Measurements from ENCODE around the gene ZNF398. TPM values are rescaled to one million over a fixed set of nuclear protein-coding genes. Genes with fewer than 3 reads are reported as not detected.
A peak's percentile ranks its signal among the peaks of the same experiment; 100 is the strongest.

ZNF398 gene
- total RNA-seq, 2 experiments from 2014 or later = 14.0 to 15.0 TPM

DNA sequence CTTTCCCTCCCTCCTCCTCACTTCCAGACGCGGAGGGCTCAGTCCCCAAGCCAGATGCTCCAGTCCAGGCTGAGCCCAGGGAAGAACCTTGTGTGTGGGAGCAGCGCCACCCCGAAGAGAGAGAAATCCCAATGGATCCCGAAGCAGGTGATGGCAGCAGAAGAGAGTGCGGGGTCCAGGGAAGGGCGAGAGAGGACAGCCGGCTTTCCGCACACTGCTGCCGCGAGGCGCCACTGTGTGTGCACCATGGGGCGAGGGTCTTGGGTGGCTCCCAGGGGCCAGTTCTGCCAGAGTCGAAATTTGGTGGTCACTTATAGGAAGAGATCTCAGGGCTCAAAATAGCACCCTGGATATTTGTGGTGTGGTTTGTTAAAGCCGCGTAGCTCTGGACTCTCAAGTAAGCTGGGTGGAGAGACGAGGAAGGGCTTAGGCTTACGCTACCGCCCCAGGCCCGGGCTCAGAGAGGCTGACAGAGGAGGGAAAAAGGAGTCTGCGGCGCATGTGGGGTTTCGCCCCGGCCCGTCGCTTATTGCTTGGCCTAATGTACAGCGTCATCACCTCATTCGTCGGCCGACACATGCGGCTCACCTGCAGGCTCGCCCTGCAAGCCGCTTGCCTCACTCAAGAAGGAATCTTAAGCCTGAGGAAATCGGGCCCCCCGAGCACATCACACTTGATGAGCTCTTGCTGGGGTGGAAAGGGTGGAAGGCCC is 60.2 kb downstream of the ZNF398 start:
- H3K9me3 ChIP-seq (ENCODE audit: control insufficient read depth in 1 of 2, insufficient read depth in 1 of 2, low read length in 2 of 2) = no peaks in the 10 kb centered on the region
- POLR2A ChIA-PET = interaction anchor here (0.7 kb wide), 1 partner anchor 12 kb away, joined by 3 read pairs; the partner anchor contains the start of gene ZNF282
- H3K27ac ChIP-seq (ENCODE audit: low read depth in 1 of 2, low read length in 2 of 2) = no peak overlapping the region
- ATAC-seq (ENCODE audit: poor library complexity) = no peak
- H3K4me1 ChIP-seq (ENCODE audit: insufficient read depth, low read length) = peaks cover 11% of the 10 kb centered on the region
- peaks cover 88% of the 10 kb centered on the region for H3K36me3 Mint-ChIP-seq (ENCODE audit: low read depth)
- no peak for TF ChIP-seq CTCF (IDR thresholded peaks at IDR 0.05)
- H3K4me3 ChIP-seq (ENCODE audit: low read length) = no peak overlapping the region
- H3K36me3 ChIP-seq (ENCODE audit: insufficient read depth, low read length) = peaks cover 74% of the 10 kb centered on the region
- H3K9me3 Mint-ChIP-seq = no peaks in the 10 kb centered on the region
- H3K27me3 Mint-ChIP-seq = no peaks in the 10 kb centered on the region
- CTCF ChIA-PET = no interaction called here
- DNase-seq = no peak
- intact Hi-C loops (cut with DNase I, micrococcal nuclease) = no loop called here
- peaks cover 9% of the 10 kb centered on the region for H3K4me1 Mint-ChIP-seq (ENCODE audit: low read depth)
- no peak overlapping the region for H3K27ac Mint-ChIP-seq
- H3K27me3 ChIP-seq (ENCODE audit: control insufficient read depth in 1 of 2, insufficient read depth in 2 of 2, low read length in 2 of 2) = no peaks in the 10 kb centered on the region
- no peak overlapping the region for H3K4me3 Mint-ChIP-seq

GRCh38 chr7:149209518-149210269 is 62.4 kb downstream of the ZNF398 start:
- ATAC-seq (ENCODE audit: poor library complexity) (peak; percentile 90), DNase-seq (peak; percentile 48 to 75 (median 60))
- H3K4me1 Mint-ChIP-seq (ENCODE audit: low read depth) = peaks cover 9% of the 10 kb centered on the region
- peak; percentile 51 for TF ChIP-seq CTCF (IDR thresholded peaks at IDR 0.05)
- H3K4me3 Mint-ChIP-seq = no peak overlapping the region
- H3K9me3 Mint-ChIP-seq = no peaks in the 10 kb centered on the region
- peaks cover 73% of the 10 kb centered on the region for H3K36me3 ChIP-seq (ENCODE audit: insufficient read depth, low read length)
- intact Hi-C loops (cut with DNase I, micrococcal nuclease) = no loop called here
- no peak overlapping the region for H3K4me3 ChIP-seq (ENCODE audit: low read length)
- H3K4me1 ChIP-seq (ENCODE audit: insufficient read depth, low read length) = peaks cover 7% of the 10 kb centered on the region
- peaks cover 85% of the 10 kb centered on the region for H3K36me3 Mint-ChIP-seq (ENCODE audit: low read depth)
- no peaks in the 10 kb centered on the region for H3K27me3 Mint-ChIP-seq
- H3K27me3 ChIP-seq (ENCODE audit: control insufficient read depth in 1 of 2, insufficient read depth in 2 of 2, low read length in 2 of 2) = no peaks in the 10 kb centered on the region
- no peak overlapping the region for H3K27ac ChIP-seq (ENCODE audit: low read depth in 1 of 2, low read length in 2 of 2)
- peak overlapping the region; percentile 54 for H3K27ac Mint-ChIP-seq
- POLR2A ChIA-PET = interaction anchor here (0.8 kb wide), 1 partner anchor 20 kb away, joined by 3 read pairs; no protein-coding TSS in a partner anchor
- CTCF ChIA-PET = no interaction called here
- no peaks in the 10 kb centered on the region for H3K9me3 ChIP-seq (ENCODE audit: control insufficient read depth in 1 of 2, insufficient read depth in 1 of 2, low read length in 2 of 2)

DNA sequence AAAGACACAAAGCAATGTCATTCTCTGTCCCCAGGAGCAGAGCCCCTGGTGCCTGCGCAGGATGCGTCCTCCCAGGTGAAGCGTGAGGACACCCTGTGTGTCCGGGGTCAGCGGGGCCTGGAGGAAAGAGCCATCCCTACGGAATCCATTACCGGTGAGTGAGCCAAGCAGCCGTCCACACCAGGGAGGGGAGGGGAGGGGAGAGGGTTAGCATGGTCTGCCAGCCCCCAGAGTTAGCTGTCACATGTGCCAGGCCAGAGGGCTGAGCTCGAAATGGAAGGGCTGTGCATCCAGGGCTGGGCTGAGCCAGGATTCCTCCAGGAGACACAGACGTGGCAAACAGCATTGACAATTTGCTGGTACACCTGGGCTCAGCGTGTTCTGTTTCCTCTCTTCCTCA is 63.3 kb downstream of the ZNF398 start:
- no peak overlapping the region for H3K27ac Mint-ChIP-seq
- H3K27me3 Mint-ChIP-seq = no peaks in the 10 kb centered on the region
- Histone ChIP-seq H3K27ac (ENCODE audit: low read depth in 1 of 2, low read length in 2 of 2) (no peak overlapping the region), H3K4me1 (ENCODE audit: insufficient read depth, low read length) (peaks cover 7% of the 10 kb centered on the region), H3K4me3 (ENCODE audit: low read length) (no peak overlapping the region), H3K9me3 (ENCODE audit: control insufficient read depth in 1 of 2, insufficient read depth in 1 of 2, low read length in 2 of 2) (no peaks in the 10 kb centered on the region), H3K36me3 (ENCODE audit: insufficient read depth, low read length) (peaks cover 79% of the 10 kb centered on the region), H3K27me3 (ENCODE audit: control insufficient read depth in 1 of 2, insufficient read depth in 2 of 2, low read length in 2 of 2) (no peaks in the 10 kb centered on the region)
- peaks cover 86% of the 10 kb centered on the region for H3K36me3 Mint-ChIP-seq (ENCODE audit: low read depth)
- POLR2A ChIA-PET = interaction anchor here (0.8 kb wide), 1 partner anchor 19 kb away, joined by 3 read pairs; no protein-coding TSS in a partner anchor
- DNase-seq (no peak), ATAC-seq (ENCODE audit: poor library complexity) (no peak)
- no peak overlapping the region for H3K4me3 Mint-ChIP-seq
- CTCF ChIA-PET = no interaction called here
- TF ChIP-seq CTCF (IDR thresholded peaks at IDR 0.05) = no peak
- intact Hi-C loops (cut with DNase I, micrococcal nuclease) = no loop called here
- H3K4me1 Mint-ChIP-seq (ENCODE audit: low read depth) = peaks cover 9% of the 10 kb centered on the region
- no peaks in the 10 kb centered on the region for H3K9me3 Mint-ChIP-seq

Data from CD4-positive, alpha-beta T cell (primary cell).